Ovary (tissue), 10 donors: ENCODE data around the gene GPATCH8. TPM values are rescaled to one million over a fixed set of nuclear protein-coding genes. Genes with fewer than 3 reads are reported as not detected.

Experiments
- DNase-seq, 5 donors: peaks; one replicate each; pipeline ENCODE4 v3.0.0-alpha.2; 2019 to 2020
- H3K27ac ChIP-seq, 2 donors: fragments of 200-600 bp; one replicate each; pipeline versions ENCODE4 v1.5.1 to v1.8.0; 2019 to 2022
- H3K27me3 ChIP-seq: fragments of 200-600 bp; one replicate; pipeline ENCODE4 v1.8.0; 2022
- H3K36me3 ChIP-seq: fragments of 200-600 bp; sonication (generic); one replicate; pipeline ENCODE4 v1.5.1; 2019
- H3K4me1 ChIP-seq: one replicate; pipeline ENCODE4 v1.8.1; 2013; ENCODE audit warnings: mild to moderate bottlenecking, moderate library complexity; ENCODE audit not compliant: insufficient read depth
- H3K4me3 ChIP-seq: fragments of 200-600 bp; sonication (generic); one replicate; pipeline ENCODE4 v1.5.1; 2017
- H3K9me3 ChIP-seq, 2 donors: fragments of 200-600 bp in 1 of 2; sonication (generic) in 1 of 2; one replicate each; pipeline versions ENCODE4 v1.5.1 to v1.8.1; 2013 to 2019; ENCODE audit warnings: mild to moderate bottlenecking in 1 of 2, moderate library complexity in 1 of 2
- CTCF ChIP-seq, 3 donors: fragments of 450-650 bp in 2 of 3; fragments of 200-600 bp in 1 of 3; IDR thresholded peaks; one replicate each; pipeline versions ENCODE4 v1.5.1 to v1.8.0; 2016 to 2022; ENCODE audit warnings: antibody characterized with exemption in 3 of 3, mild to moderate bottlenecking in 1 of 3
- EP300 ChIP-seq: sonication (generic); formaldehyde crosslinking; IDR thresholded peaks from one replicate; pipeline ENCODE4 v1.6.1; 2017; ENCODE audit warnings: antibody characterized with exemption
- POLR2A ChIP-seq: fragments of 450-650 bp; IDR thresholded peaks from one replicate; pipeline ENCODE4 v1.6.1; 2017; ENCODE audit warnings: antibody characterized with exemption, mild to moderate bottlenecking, moderate library complexity
- WGBS, 3 donors: extraction: QIAGEN DNeasy Blood & Tissue Kit in 1 of 3; methylation state at CpG; one replicate each; pipeline versions ENCODE4 v1.1.5 to v1.1.7; 2013 to 2017; 5-methylcytosine and 5-hydroxymethylcytosine counted together
- intact Hi-C, 4 donors: fragments of 100-400 bp; cut with DNase I; formaldehyde crosslinking; loops; one replicate each; pipeline versions ENCODE4 v1.11.0 to v1.15.1; 2022 to 2023
- long read RNA-seq, 3 donors: library from polyadenylated mRNA in 2 of 3; unstranded in 2 of 3; transcript quantifications; one replicate each; pipeline ENCODE4 v2.0.0 and lab custom pipeline, GENCODE V29; 2021 to 2026
- polyA plus RNA-seq, 2 donors: library from polyadenylated mRNA; stranded (reverse); fragments of 200-250 nt in 1 of 2; fragments of 350-450 nt in 1 of 2; fragmentation: Illumina TruSeq in 1 of 2; extraction: RNeasy Lipid Tissue Mini Kit (QIAGEN cat#74804) in 1 of 2; gene quantifications; one replicate each; pipeline ENCODE4 v1.2.3, GENCODE V29; 2013 to 2014
- total RNA-seq, 7 donors: library from RNA; depleted of rRNA in 2 of 7; stranded (reverse); fragments of >200 nt in 2 of 7; fragmentation: NEBNext Ultra II Directional in 3 of 7; extraction: Animal tissue kit (Norgen Biotek cat#: 25700) in 3 of 7; gene quantifications; one replicate each; pipeline versions ENCODE4 v1.1.0 to v1.2.4, GENCODE V29; 2016 to 2023
- donor health status: DM: no; HTN: no; CAD: no; lungs with moderate emphysema.
- donor health status: DM: no; HTN: no; CAD: no.
- donor health status: Bipolar disorder and iron deficiency.
- donor health status: DM: yes; HTN: yes; CAD: no.
- donor health status: DM: no; HTN: no; CAD: no.
- donor health status: DM: yes; HTN: yes; CAD: no.

The GPATCH8 gene
- 10 to 100 TPM; 27.6 to 57.3 (median 48.9) TPM for total RNA-seq
- 10 to 100 TPM; 20.5 to 40.4 TPM for polyA plus RNA-seq
- long read RNA-seq, donor 1, full-length matches to known transcripts: 92 of 141 reads
- long read RNA-seq, donor 1, partial matches to known transcripts: 4 of 141 reads
- long read RNA-seq, donor 1, other reads (novel, unspliced or antisense): 45 of 141 reads
- long read RNA-seq, donor 2, full-length matches to known transcripts: 15 of 15 reads
- long read RNA-seq, donor 2, partial matches to known transcripts: 0 of 15 reads
- long read RNA-seq, donor 2, other reads (novel, unspliced or antisense): 0 of 15 reads
- long read RNA-seq, donor 3, full-length matches to known transcripts: 4 of 20 reads
- long read RNA-seq, donor 3, partial matches to known transcripts: 0 of 20 reads
- long read RNA-seq, donor 3, other reads (novel, unspliced or antisense): 16 of 20 reads

GRCh38 chr17:44503147-44504029 lies at the start of gene GPATCH8:
TSS of gene GPATCH8 (minus strand) at chr17:44503406. CDS start at chr17:44503370, 36 bp downstream.
- DNase-seq: peak; percentile 94 to 96 (median 94)
- TF ChIP-seq CTCF (IDR thresholded peaks at IDR 0.05) (no peak), EP300 (peak; percentile 0), POLR2A (peak; percentile 69)
- Histone ChIP-seq H3K27me3 (no peaks in the 10 kb centered on the region), H3K27ac (peak within 1 kb of the TSS; percentile 76 to 89), H3K4me1 (peaks cover 9% of the 10 kb centered on the region), H3K4me3 (peak within 1 kb of the TSS; percentile 73), H3K36me3 (no peaks in the 10 kb centered on the region), H3K9me3 (no peaks in the 10 kb centered on the region)
- intact Hi-C loops: loop anchor here in 1 of 4 donors (5.0 kb wide), 1 partner anchor 54 kb away; the partner anchor contains the start of gene FZD2
- WGBS, 3 donors: 1 to 2% (median 2%) methylated on average over 64 to 71 of the region's 71 CpGs

DNA sequence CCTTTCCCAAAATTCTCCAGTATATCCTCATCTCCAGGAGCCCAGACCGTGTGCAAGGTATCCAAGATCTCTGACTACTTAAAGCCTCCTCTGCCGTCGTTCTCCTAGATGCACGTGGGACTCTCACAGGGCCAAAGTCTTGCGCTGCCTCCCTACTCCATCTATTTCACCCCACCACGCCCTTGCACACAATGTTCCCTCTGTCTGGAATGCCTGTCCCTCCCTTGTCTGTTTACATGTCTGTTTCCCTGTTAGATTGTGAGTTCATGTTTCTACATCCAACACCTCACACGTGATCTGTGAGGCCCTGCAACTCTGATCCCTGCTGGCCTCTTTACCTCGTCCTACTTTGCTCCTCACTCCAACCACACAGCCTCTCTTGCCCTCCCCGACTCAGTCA lies 49.2 kb upstream of the GPATCH8 start:
- TF ChIP-seq CTCF (IDR thresholded peaks at IDR 0.05): no peak
- TF ChIP-seq EP300: no peak
- no peak for TF ChIP-seq POLR2A
- Histone ChIP-seq H3K27ac (no peak overlapping the region), H3K4me3 (no peak overlapping the region), H3K9me3 (no peaks in the 10 kb centered on the region), H3K4me1 (no peaks in the 10 kb centered on the region), H3K27me3 (no peaks in the 10 kb centered on the region), H3K36me3 (no peaks in the 10 kb centered on the region)
- DNase-seq: no peak
- 60 to 74% (median 69%) methylated on average over 9 of the region's 9 CpGs for WGBS, 3 donors
- intact Hi-C loops: no loop called here

DNA sequence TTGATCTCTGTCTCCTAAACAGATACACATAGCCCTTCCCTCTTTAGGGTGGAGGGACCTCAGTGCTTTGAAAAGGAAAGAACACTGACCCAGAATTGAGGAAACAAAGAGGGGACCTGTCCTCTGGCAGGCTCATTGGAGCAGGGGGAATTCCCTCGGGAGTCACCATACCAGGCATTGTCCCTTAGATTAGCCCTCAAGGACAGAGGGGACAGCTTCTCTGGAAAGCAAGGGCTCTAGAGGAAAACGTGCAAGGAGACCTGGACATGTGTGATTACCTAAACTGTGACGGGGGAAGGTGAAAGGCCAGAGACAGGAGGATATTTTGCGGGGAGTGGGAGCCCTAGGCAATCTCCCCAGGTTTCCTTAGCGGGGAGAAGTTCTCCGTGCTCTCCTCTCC lies 46.5 kb upstream of the GPATCH8 start:
- no peak overlapping the region for H3K4me3 ChIP-seq
- no peak overlapping the region for H3K27ac ChIP-seq
- H3K36me3 ChIP-seq: no peaks in the 10 kb centered on the region
- no peaks in the 10 kb centered on the region for H3K9me3 ChIP-seq
- intact Hi-C loops: no loop called here
- H3K4me1 ChIP-seq: no peaks in the 10 kb centered on the region
- no peaks in the 10 kb centered on the region for H3K27me3 ChIP-seq
- no peak for TF ChIP-seq POLR2A
- TF ChIP-seq CTCF (IDR thresholded peaks at IDR 0.05): no peak
- no peak for TF ChIP-seq EP300
- WGBS, 3 donors: 58 to 75% (median 62%) methylated on average over 6 of the region's 6 CpGs
- no peak for DNase-seq

DNA sequence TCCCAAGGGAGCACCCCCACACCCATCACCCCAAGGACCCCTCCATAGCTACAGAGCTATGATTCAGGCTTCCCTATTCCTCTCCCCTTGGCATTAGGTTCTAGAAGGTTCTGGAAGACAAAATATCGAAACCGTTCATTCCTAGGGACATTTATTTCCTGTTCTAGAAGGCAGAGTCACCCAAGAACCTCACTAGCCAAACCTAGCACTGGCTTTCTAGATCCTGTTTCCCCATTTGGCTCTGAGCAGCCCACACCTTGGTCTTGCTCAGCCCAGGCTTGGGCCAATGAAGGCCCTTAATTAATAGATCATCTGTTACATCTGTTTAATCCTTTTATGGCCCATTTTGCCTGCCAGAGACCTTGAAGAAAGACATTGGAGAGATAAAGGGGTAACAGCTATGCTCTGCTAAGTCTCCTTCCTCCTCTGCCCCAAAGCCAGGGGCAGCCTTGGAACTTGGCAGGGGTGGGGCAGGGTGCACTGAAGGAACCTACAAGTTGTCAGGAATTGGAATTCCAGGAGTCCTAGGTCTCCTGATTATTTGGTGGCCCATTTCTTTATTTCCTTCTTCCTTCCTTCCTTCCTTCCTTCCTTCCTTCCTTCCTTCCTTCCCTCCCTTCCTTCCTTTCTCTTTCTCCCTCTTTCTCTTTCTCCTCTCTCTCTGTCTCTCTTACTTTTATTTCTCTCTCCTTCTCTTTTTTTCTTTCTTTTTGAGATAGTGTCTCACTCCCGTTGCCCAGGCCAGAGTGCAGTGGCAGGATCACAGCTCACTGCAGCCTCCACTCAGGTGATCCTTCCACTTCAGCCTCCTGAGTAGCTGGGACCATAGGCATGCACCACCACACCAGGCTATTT lies 45.4 kb upstream of the GPATCH8 start:
- H3K4me3 ChIP-seq: no peak overlapping the region
- 77 to 88% (median 82%) methylated on average over 3 of the region's 3 CpGs for WGBS, 3 donors
- H3K9me3 ChIP-seq: no peaks in the 10 kb centered on the region
- H3K27ac ChIP-seq: no peak overlapping the region
- no peak for DNase-seq
- H3K4me1 ChIP-seq: no peaks in the 10 kb centered on the region
- no peaks in the 10 kb centered on the region for H3K36me3 ChIP-seq
- intact Hi-C loops: no loop called here
- TF ChIP-seq EP300 (no peak), POLR2A (no peak)
- H3K27me3 ChIP-seq: no peaks in the 10 kb centered on the region
